Neural crest cell (in vitro differentiated cells): ENCODE measurements around the gene ZNF592. TPM values are rescaled to one million over a fixed set of nuclear protein-coding genes. Genes with fewer than 3 reads are reported as not detected.

Source experiments
- DNase-seq: peaks from one replicate; pipeline ENCODE4 v3.0.0; 2021; ENCODE audit warnings: low read depth, mixed read lengths, low spot score
- H3K27ac Mint-ChIP-seq: one replicate; pipeline ENCODE4 v1.8.0; 2021; ENCODE audit warnings: mild to moderate bottlenecking, mixed read lengths; ENCODE audit not compliant: unreplicated experiment
- H3K27me3 Mint-ChIP-seq: 2 replicates; pipeline ENCODE4 v1.8.0; 2021; ENCODE audit warnings: low read depth, mild to moderate bottlenecking, mixed read lengths
- H3K36me3 Mint-ChIP-seq: 2 replicates; pipeline ENCODE4 v1.8.0; 2021; ENCODE audit warnings: low read depth, mild to moderate bottlenecking, mixed read lengths
- H3K4me1 Mint-ChIP-seq: 2 replicates; pipeline ENCODE4 v1.8.0; 2021; ENCODE audit warnings: mixed read lengths
- H3K4me3 Mint-ChIP-seq: one replicate; pipeline ENCODE4 v1.8.0; 2021; ENCODE audit warnings: mild to moderate bottlenecking, mixed read lengths
- H3K9me3 Mint-ChIP-seq: 2 replicates; pipeline ENCODE4 v1.8.0; 2021; ENCODE audit warnings: mixed read lengths
- total RNA-seq: library from RNA; stranded (reverse); gene quantifications from 2 replicates; pipeline ENCODE4 v1.2.1, GENCODE V29; 2021
- TF ChIP-seq, protein P1 (sequence below): fragments of 200-600 bp; sonication (generic); conservative IDR thresholded peaks from 2 replicates; pipeline ENCODE4 v1.5.0; 2021; ENCODE audit warnings: antibody characterized with exemption, mild to moderate bottlenecking

ZNF592 gene
- total RNA-seq, 1 donor from 2014 or later = 34.7 TPM

DNA sequence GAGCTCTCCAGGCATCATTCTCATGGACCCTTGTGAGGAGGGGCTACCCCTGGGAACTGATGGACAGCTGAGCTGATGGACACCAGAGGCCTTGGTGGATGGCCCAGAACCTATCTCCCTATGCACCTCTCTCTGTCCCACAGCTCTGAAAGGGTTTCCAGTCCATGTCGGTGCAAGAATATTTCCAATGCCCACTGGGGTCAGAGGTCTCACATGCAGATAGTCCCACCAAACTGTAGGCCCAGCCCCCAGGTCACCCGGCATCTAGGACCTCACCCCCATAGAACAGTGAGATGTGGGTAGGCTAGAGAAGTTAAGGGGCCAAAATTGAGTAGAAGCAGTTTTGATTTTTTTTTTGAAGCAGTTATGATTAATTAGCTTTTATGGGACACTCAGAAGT is 71.4 kb downstream of the ZNF592 start:
- Mint-ChIP-seq H3K9me3 (no peaks in the 10 kb centered on the region), H3K27ac (no peak overlapping the region), H3K36me3 (no peaks in the 10 kb centered on the region), H3K4me1 (peaks cover 34% of the 10 kb centered on the region), H3K27me3 (peaks cover 14% of the 10 kb centered on the region), H3K4me3 (no peak overlapping the region)
- DNase-seq = no peak
- TF ChIP-seq, protein P1, sequence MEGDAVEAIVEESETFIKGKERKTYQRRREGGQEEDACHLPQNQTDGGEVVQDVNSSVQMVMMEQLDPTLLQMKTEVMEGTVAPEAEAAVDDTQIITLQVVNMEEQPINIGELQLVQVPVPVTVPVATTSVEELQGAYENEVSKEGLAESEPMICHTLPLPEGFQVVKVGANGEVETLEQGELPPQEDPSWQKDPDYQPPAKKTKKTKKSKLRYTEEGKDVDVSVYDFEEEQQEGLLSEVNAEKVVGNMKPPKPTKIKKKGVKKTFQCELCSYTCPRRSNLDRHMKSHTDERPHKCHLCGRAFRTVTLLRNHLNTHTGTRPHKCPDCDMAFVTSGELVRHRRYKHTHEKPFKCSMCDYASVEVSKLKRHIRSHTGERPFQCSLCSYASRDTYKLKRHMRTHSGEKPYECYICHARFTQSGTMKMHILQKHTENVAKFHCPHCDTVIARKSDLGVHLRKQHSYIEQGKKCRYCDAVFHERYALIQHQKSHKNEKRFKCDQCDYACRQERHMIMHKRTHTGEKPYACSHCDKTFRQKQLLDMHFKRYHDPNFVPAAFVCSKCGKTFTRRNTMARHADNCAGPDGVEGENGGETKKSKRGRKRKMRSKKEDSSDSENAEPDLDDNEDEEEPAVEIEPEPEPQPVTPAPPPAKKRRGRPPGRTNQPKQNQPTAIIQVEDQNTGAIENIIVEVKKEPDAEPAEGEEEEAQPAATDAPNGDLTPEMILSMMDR = no peak

DNA sequence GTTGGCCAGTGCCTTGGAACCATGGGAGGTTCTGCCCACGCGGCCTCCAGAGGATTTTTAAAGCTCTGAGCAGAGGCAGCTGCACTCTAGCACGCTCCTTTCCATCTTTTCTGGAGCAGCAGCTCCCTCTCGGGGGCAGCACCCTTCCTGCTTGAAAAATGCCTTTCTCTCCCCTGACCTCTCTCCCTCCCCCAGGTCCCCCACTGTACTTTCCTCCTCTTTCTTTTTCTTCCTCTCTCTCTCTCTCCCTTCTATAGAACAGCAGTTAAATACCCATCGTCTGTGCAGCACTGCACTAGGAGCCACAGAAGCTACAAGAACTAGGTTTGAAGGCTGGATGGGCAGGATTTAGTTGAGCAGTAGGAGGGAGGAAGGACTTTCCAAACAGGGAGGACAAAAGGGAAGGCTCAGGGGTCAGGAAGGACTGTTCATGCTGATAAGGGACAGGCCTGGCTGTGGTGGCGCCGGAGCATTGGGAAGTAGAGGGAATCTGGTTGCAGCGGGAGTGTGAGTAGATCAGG is 73.2 kb downstream of the ZNF592 start:
- no peak for DNase-seq
- no peak overlapping the region for H3K27ac Mint-ChIP-seq
- peaks cover 4% of the 10 kb centered on the region for H3K27me3 Mint-ChIP-seq
- TF ChIP-seq, protein P1 = no peak
- H3K36me3 Mint-ChIP-seq = no peaks in the 10 kb centered on the region
- H3K4me1 Mint-ChIP-seq = peaks cover 32% of the 10 kb centered on the region
- no peaks in the 10 kb centered on the region for H3K9me3 Mint-ChIP-seq
- no peak overlapping the region for H3K4me3 Mint-ChIP-seq

DNA sequence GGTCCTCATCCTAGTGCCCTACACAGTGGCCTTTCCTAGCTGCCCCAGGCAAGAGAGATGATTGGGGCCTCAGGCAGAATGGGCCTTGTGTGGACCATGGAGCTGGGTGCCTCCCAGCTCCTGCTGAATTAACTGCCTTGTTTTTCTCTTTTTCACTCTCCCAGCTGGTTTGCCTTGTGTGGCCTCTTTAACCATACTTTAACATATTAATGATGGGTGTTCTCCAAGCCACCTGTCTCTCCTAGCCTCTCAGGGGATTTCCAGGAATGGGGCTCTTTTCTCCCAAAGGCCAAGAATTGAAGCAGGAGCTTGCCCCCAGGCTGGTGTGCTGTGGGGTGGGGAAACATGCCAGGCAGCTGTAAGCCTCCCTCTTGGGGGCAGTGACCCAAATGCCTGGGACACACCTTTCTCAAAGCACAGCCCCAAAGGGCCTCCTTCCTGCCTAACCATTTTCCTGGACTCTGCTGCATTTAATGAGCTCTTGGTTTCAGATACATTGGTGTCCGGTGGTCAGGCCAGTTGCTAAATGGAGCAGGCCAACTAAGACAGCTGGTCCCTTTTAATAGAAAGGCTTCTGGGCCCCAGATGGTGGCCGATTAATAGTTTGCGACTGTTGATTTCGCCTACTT is 74.4 kb downstream of the ZNF592 start:
- H3K4me1 Mint-ChIP-seq = peaks cover 29% of the 10 kb centered on the region
- H3K27me3 Mint-ChIP-seq = peaks cover 2% of the 10 kb centered on the region
- no peak for DNase-seq
- H3K27ac Mint-ChIP-seq = no peak overlapping the region
- no peaks in the 10 kb centered on the region for H3K9me3 Mint-ChIP-seq
- no peak overlapping the region for H3K4me3 Mint-ChIP-seq
- TF ChIP-seq, protein P1 = no peak
- H3K36me3 Mint-ChIP-seq = no peaks in the 10 kb centered on the region

DNA sequence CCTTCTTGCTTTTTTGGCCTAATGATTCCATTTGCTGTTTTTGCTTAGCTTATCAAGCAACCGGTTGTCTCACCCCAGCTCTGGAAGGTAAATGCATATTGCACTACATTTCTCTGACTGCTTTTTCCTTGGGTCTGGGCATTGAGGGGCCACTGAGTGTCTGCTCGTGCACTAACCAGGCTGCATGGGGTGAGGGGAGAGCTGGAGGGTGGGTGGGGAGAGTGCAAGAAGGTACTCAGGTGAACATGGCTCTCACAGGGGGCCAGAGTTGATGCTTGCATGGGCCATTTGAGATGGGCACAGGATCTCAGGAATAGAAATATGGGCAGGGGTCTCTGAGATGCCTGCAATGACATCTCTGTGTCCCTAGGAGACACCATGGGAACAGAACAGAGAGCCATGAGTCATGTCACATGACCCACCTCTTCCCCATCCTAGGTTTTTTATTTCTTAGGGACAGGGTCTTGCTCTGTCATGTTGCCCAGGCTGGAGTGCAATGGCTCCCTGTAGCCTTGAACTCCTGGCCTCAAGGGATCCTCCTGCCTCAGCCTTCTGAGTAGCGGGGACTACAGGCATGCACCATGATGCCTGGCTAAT is 75.0 kb downstream of the ZNF592 start:
- Mint-ChIP-seq H3K4me3 (no peak overlapping the region), H3K4me1 (peaks cover 23% of the 10 kb centered on the region), H3K27ac (no peak overlapping the region), H3K27me3 (no peaks in the 10 kb centered on the region), H3K36me3 (no peaks in the 10 kb centered on the region), H3K9me3 (no peaks in the 10 kb centered on the region)
- TF ChIP-seq, protein P1 = no peak
- no peak for DNase-seq

DNA sequence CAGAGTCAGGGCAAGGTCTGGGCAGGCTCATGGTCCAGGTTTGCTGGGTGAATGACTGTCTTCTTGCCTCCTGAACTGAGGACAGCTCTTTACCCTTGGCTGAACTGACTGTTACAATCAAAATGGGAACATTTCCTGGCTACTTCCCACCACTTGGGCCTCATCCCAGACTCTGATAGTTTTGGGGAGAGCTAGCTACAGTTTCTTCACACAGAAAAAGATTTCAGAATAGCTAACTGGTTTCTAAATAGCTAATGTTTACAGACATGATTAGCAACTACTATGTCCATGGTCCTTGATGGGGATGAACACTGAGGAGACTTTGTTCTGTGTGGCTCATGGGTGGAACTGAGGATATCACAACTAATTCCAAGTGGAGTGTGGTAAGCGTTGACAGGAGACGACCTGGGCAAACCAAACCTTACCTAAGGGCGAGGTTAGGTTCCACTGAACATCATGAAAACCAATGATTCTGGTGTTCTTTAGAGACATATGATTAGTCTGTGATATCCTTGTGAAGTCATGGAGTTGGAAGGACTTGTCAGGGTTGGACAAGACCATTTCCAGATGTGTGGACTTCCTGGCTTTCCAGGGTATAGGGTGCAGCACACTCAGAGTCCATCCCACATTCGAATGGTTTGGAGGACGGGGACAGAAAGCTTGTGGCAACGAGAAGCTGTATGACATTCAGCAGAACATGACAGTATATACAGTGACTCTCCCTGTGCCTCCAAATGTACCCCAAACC is 76.0 kb downstream of the ZNF592 start:
- TF ChIP-seq, protein P1 = no peak
- peaks cover 12% of the 10 kb centered on the region for H3K4me1 Mint-ChIP-seq
- H3K36me3 Mint-ChIP-seq = no peaks in the 10 kb centered on the region
- no peaks in the 10 kb centered on the region for H3K9me3 Mint-ChIP-seq
- no peak overlapping the region for H3K27ac Mint-ChIP-seq
- no peak overlapping the region for H3K4me3 Mint-ChIP-seq
- no peaks in the 10 kb centered on the region for H3K27me3 Mint-ChIP-seq
- no peak for DNase-seq
